ENCODE measurements around the gene TMEM120B.

GRCh38 chr12:121798787-121799155, 86.2 kb downstream of the TMEM120B start:
- TF ChIP-seq CTCF (IDR thresholded peaks at IDR 0.05; ENCODE audit: low read length) (no peak), EZH2 (IDR thresholded peaks at IDR 0.05; ENCODE audit: borderline replicate concordance, low read length) (no peak)

Data from OCI-LY1 (cell line).